Vagina (tissue), 2 donors: ENCODE measurements around the gene ZNF180. TPM values are rescaled to one million over a fixed set of nuclear protein-coding genes. Genes with fewer than 3 reads are reported as not detected.

Experiments used
- DNase-seq, 2 donors: peaks; one replicate each; pipeline ENCODE4 v3.0.0-alpha.2; 2017; ENCODE audit errors: extremely low spot score in 2 of 2
- H3K27ac ChIP-seq: fragments of 200-600 bp; sonication (generic); one replicate; pipeline ENCODE4 v1.5.1; 2019
- H3K27me3 ChIP-seq: fragments of 200-600 bp; sonication (generic); one replicate; pipeline ENCODE4 v1.5.1; 2019
- H3K36me3 ChIP-seq, 2 donors: fragments of 200-600 bp; sonication (generic); one replicate each; pipeline ENCODE4 v1.5.1; 2017 to 2019
- H3K4me1 ChIP-seq: fragments of 200-600 bp; sonication (generic); one replicate; pipeline ENCODE4 v1.5.1; 2019
- H3K4me3 ChIP-seq, 2 donors: fragments of 200-600 bp; sonication (generic); 1 replicate in 1 of 2; 2 replicates in 1 of 2; pipeline ENCODE4 v1.5.1; 2016 to 2019
- H3K9me3 ChIP-seq: fragments of 200-600 bp; sonication (generic); one replicate; pipeline ENCODE4 v1.5.1; 2019
- CTCF ChIP-seq, 3 experiments: fragments of 450-650 bp in 2 of 3; fragments of 200-600 bp in 1 of 3; sonication (generic) in 1 of 3; IDR thresholded peaks; one replicate each; pipeline ENCODE4 v1.5.1; 2017 to 2019; ENCODE audit warnings: antibody characterized with exemption in 3 of 3, mild to moderate bottlenecking in 2 of 3, moderate library complexity in 2 of 3
- POLR2A ChIP-seq, 2 donors: fragments of 450-650 bp; IDR thresholded peaks; one replicate each; pipeline ENCODE4 v1.6.1; 2017; ENCODE audit warnings: antibody characterized with exemption in 2 of 2, mild to moderate bottlenecking in 2 of 2, moderate library complexity in 2 of 2
- POLR2AphosphoS5 ChIP-seq, 2 donors: sonication (generic); formaldehyde crosslinking; IDR thresholded peaks; one replicate each; pipeline ENCODE4 v1.9.0; 2017; ENCODE audit warnings: antibody characterized with exemption in 2 of 2, mild to moderate bottlenecking in 2 of 2, low read depth in 1 of 2; ENCODE audit not compliant: insufficient read depth in 1 of 2
- intact Hi-C: fragments of 100-400 bp; cut with DNase I; formaldehyde crosslinking; loops from one replicate; pipeline ENCODE4 v1.15.1; 2023
- total RNA-seq: library from RNA; depleted of rRNA; stranded (reverse); fragments of >200 nt; gene quantifications from one replicate; pipeline ENCODE4 v1.2.3, GENCODE V29; 2016

ZNF180 gene
- total RNA-seq, 1 donor from 2014 or later, result 6.4 TPM

- no peak for TF ChIP-seq POLR2A (IDR thresholded peaks at IDR 0.05)
- no peak for TF ChIP-seq POLR2AphosphoS5 (IDR thresholded peaks at IDR 0.05; ENCODE audit: insufficient read depth in 1 of 2, low read depth in 1 of 2)
- TF ChIP-seq CTCF (IDR thresholded peaks at IDR 0.05), result no peak
- intact Hi-C loops, result no loop called here
- no peaks in the 10 kb centered on the region for H3K9me3 ChIP-seq
These were observed 16.8 kb upstream of the ZNF180 start for GRCh38 chr19:44517146-44517545.

DNA sequence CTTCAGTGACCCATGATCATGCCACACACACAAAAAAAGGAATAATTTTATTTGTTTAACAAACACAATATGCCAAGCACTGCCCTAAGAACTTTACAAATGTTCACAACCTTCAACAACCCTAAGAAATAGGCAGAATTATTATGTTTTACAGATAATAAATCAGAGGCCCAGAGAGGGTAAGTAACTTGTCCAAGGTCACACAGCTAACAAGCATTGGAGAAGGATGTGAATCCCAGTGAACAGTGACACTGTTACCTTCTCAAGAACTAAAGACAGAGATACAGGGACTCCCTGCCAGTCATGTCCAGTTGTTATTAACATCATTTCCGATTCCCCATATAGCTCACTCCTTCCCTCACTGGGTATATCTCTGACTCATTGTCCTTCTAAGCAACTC, 15.6 kb upstream of the ZNF180 start:
- Histone ChIP-seq H3K4me1 (no peaks in the 10 kb centered on the region), H3K27ac (no peak overlapping the region), H3K4me3 (no peak overlapping the region), H3K36me3 (no peaks in the 10 kb centered on the region), H3K27me3 (no peaks in the 10 kb centered on the region), H3K9me3 (no peaks in the 10 kb centered on the region)
- intact Hi-C loops, result no loop called here
- no peak for DNase-seq
- TF ChIP-seq POLR2A (IDR thresholded peaks at IDR 0.05) (no peak), POLR2AphosphoS5 (IDR thresholded peaks at IDR 0.05; ENCODE audit: insufficient read depth in 1 of 2, low read depth in 1 of 2) (no peak), CTCF (IDR thresholded peaks at IDR 0.05) (no peak)

More at GRCh38 chr19:44517146-44517545, 16.8 kb upstream of the ZNF180 start:
- H3K36me3 ChIP-seq, result no peaks in the 10 kb centered on the region
- H3K27ac ChIP-seq, result no peak overlapping the region
- no peaks in the 10 kb centered on the region for H3K27me3 ChIP-seq
- no peak overlapping the region for H3K4me3 ChIP-seq
- no peaks in the 10 kb centered on the region for H3K4me1 ChIP-seq
- no peak for DNase-seq

DNA sequence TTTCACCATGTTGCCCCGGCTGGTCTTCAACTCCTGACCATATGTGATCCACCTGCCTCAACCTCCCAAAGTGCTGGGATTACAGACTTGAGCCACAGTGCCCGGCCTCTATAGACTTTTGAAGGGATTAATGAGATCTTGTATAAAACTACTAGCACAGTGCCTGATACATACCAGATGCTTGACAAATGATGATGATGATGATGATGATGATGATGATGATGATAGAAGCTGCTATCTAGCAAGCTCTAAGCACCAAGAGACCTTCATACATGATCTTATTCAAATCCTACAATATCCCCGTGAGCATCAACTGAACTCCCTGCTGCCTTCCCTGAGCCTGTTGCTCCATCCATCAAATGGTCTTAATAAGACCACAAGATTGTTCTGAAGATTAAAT, 14.7 kb upstream of the ZNF180 start:
- intact Hi-C loops, result no loop called here
- Histone ChIP-seq H3K4me3 (no peak overlapping the region), H3K36me3 (no peaks in the 10 kb centered on the region), H3K9me3 (no peaks in the 10 kb centered on the region), H3K27ac (no peak overlapping the region), H3K4me1 (no peaks in the 10 kb centered on the region), H3K27me3 (no peaks in the 10 kb centered on the region)
- no peak for DNase-seq
- TF ChIP-seq POLR2A (IDR thresholded peaks at IDR 0.05), result no peak
- no peak for TF ChIP-seq POLR2AphosphoS5 (IDR thresholded peaks at IDR 0.05; ENCODE audit: insufficient read depth in 1 of 2, low read depth in 1 of 2)
- no peak for TF ChIP-seq CTCF (IDR thresholded peaks at IDR 0.05)

GRCh38 chr19:44512326-44513298, 12.3 kb upstream of the ZNF180 start:
- no peaks in the 10 kb centered on the region for H3K36me3 ChIP-seq
- H3K4me1 ChIP-seq, result no peaks in the 10 kb centered on the region
- no peak for DNase-seq
- intact Hi-C loops, result no loop called here
- H3K27ac ChIP-seq, result no peak overlapping the region
- H3K4me3 ChIP-seq, result no peak overlapping the region
- H3K27me3 ChIP-seq, result no peaks in the 10 kb centered on the region
- no peaks in the 10 kb centered on the region for H3K9me3 ChIP-seq
- TF ChIP-seq POLR2A (IDR thresholded peaks at IDR 0.05) (no peak), CTCF (IDR thresholded peaks at IDR 0.05) (no peak), POLR2AphosphoS5 (IDR thresholded peaks at IDR 0.05; ENCODE audit: insufficient read depth in 1 of 2, low read depth in 1 of 2) (no peak)

GRCh38 chr19:44509478-44509877, 9.2 kb upstream of the ZNF180 start:
- no peak overlapping the region for H3K27ac ChIP-seq
- no peak overlapping the region for H3K4me3 ChIP-seq
- TF ChIP-seq POLR2A (IDR thresholded peaks at IDR 0.05) (no peak), CTCF (IDR thresholded peaks at IDR 0.05) (no peak), POLR2AphosphoS5 (IDR thresholded peaks at IDR 0.05; ENCODE audit: insufficient read depth in 1 of 2, low read depth in 1 of 2) (no peak)
- no peaks in the 10 kb centered on the region for H3K36me3 ChIP-seq
- H3K27me3 ChIP-seq, result no peaks in the 10 kb centered on the region
- no peaks in the 10 kb centered on the region for H3K9me3 ChIP-seq
- DNase-seq, result no peak
- H3K4me1 ChIP-seq, result no peaks in the 10 kb centered on the region
- intact Hi-C loops, result no loop called here
